Aorta (tissue), 5 donors: ENCODE results near the gene ALMS1. TPM values are rescaled to one million over a fixed set of nuclear protein-coding genes. Genes with fewer than 3 reads are reported as not detected.
"Not testable (repeated sequence)": the region's sequence is repeated elsewhere in the genome, so short reads cannot be mapped to it uniquely, and the experiment has no call there.

ENCODE experiments used
- ATAC-seq: fragments of 200-7000 bp; cut with Tn5 transposase; one replicate; pipeline ENCODE4 v1.9.1; 2022; ENCODE audit warnings: moderate library complexity; ENCODE audit not compliant: low FRiP score
- DNase-seq, 2 donors: peaks; one replicate each; pipeline ENCODE4 v3.0.0-alpha.2; 2020
- H3K27ac ChIP-seq, 2 donors: one replicate each; pipeline ENCODE4 v1.5.1; 2013; ENCODE audit warnings: low read length in 2 of 2, mild to moderate bottlenecking in 2 of 2, moderate library complexity in 2 of 2, control low read depth in 1 of 2, inconsistent platforms in 1 of 2, low read depth in 1 of 2
- H3K27me3 ChIP-seq, 2 donors: one replicate each; pipeline ENCODE4 v1.6.1; 2013; ENCODE audit warnings: control low read depth in 1 of 2, low read length in 1 of 2, mild to moderate bottlenecking in 1 of 2, moderate library complexity in 1 of 2; ENCODE audit not compliant: insufficient read depth in 2 of 2, control insufficient read depth in 1 of 2
- H3K36me3 ChIP-seq, 2 donors: one replicate each; pipeline ENCODE4 v1.6.1; 2013; ENCODE audit warnings: control low read depth in 1 of 2, low read length in 1 of 2, mild to moderate bottlenecking in 1 of 2; ENCODE audit not compliant: insufficient read depth in 2 of 2, control insufficient read depth in 1 of 2
- H3K4me1 ChIP-seq, 2 donors: one replicate each; pipeline ENCODE4 v1.6.1; 2013; ENCODE audit warnings: low read length in 2 of 2, control low read depth in 1 of 2, mild to moderate bottlenecking in 1 of 2, moderate library complexity in 1 of 2; ENCODE audit not compliant: insufficient read depth in 2 of 2, control insufficient read depth in 1 of 2
- H3K4me3 ChIP-seq, 2 donors: one replicate each; pipeline ENCODE4 v1.5.1; 2013; ENCODE audit warnings: low read length in 2 of 2, control low read depth in 1 of 2, mild to moderate bottlenecking in 1 of 2
- H3K9me3 ChIP-seq: one replicate; pipeline ENCODE4 v1.6.1; 2013; ENCODE audit warnings: mild to moderate bottlenecking, low read length; ENCODE audit not compliant: control insufficient read depth
- WGBS, 2 donors: extraction: QIAGEN DNeasy Blood & Tissue Kit; methylation state at CpG; one replicate each; pipeline ENCODE4 v1.1.7; 2013; 5-methylcytosine and 5-hydroxymethylcytosine counted together
- intact Hi-C, 2 donors: fragments of 100-400 bp; cut with DNase I; formaldehyde crosslinking; loops; one replicate each; pipeline versions ENCODE4 v1.14.2 to v1.15.0; 2022
- polyA plus RNA-seq, 2 donors: library from polyadenylated mRNA; stranded (reverse); fragments of 200-250 nt; gene quantifications; one replicate each; pipeline ENCODE4 v1.2.3, GENCODE V29; 2013
- total RNA-seq, 2 donors: library from RNA; stranded (reverse); fragmentation: NEBNext Ultra II Directional; extraction: Animal tissue kit (Norgen Biotek cat#: 25700); gene quantifications; one replicate each; pipeline ENCODE4 v1.2.1, GENCODE V29; 2021
- donor health status: healthy with polysubstance abuse.
- donor health status: Bipolar disorder and iron deficiency.
- donor health status: DM: no; HTN: no; CAD: no.
- donor health status: DM: no; HTN: no; CAD: no.
- donor health status: DM: yes; HTN: yes; CAD: no.

Gene ALMS1
- total and polyA plus RNA-seq, 4 donors, result 8.3 to 26.4 (median 19.9) TPM

DNA sequence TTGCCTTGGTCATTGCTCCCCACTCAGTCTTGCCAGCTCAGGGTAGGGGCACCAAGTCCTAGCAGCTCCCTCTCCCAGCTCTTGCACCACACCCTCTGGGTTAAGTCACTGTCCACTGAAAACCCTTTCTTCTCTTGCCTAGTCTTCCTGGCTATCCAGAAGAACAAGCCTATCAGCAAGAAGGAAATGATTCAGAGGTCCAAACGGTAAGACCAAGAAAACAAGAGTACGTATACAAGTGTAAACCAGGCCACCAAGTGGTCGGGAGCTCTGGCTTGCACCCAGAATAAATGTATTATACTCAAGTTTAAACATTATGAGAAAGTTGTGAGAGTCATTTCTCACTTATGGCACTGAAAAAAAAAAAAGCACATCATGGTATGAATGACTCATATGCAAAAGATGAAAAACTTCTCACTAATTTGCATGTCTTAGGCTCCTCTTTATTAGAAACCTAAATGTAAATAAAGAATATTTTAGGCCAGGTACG lies 217.5 kb downstream of the ALMS1 start:
- 42 to 45% methylated on average over 4 of the region's 4 CpGs for WGBS, 2 donors
- H3K27ac ChIP-seq, H3K27me3 ChIP-seq, ATAC-seq, DNase-seq, H3K9me3 ChIP-seq, H3K4me3 ChIP-seq, H3K36me3 ChIP-seq, intact Hi-C loops, H3K4me1 ChIP-seq: not testable (repeated sequence)

DNA sequence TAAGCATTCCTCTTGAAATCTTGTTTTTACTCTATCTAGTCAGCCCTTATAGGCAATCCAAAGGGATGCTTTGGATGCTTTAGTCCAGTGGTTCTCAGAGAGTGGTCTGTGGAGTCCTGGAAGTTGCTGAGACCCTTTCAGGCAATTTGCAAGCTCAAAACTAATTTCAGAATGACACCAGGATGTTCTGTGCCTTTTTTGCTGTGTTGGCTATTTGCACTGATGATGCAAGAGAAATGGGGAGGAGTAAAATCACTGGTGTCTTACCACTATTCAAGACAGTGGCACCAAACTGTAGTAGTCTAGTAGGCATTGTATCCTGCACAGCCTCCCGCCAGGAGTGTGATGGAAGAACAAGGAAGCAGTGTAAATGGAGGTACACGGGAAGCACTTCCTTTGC lies 219.0 kb downstream of the ALMS1 start:
- H3K36me3 ChIP-seq, H3K27ac ChIP-seq, DNase-seq, H3K4me3 ChIP-seq, intact Hi-C loops, ATAC-seq, H3K4me1 ChIP-seq, H3K27me3 ChIP-seq, H3K9me3 ChIP-seq: not testable (repeated sequence)
- WGBS, 2 donors, result 86 to 92% methylated on average over 2 of the region's 2 CpGs

DNA sequence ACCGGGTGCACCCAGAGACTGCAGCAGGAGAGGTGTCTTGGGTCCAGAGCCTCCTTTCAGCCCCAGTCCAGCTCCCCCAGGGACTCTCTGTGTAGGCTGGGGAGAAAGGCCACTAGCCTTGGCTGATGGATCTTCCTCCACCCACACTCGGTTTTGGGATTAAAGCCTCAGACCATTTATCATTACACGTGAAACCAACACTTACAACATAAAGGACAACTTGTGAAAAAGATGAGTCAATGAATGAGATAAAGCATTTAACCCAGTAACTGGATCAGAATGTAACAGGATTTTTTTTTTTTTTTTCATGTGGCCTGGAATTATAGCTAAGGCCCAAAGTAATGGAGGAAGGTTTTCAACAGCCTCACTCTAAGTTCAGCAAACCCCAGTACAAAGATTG lies 224.5 kb downstream of the ALMS1 start:
- Histone ChIP-seq H3K36me3 (peaks cover 2 to 6% of the 10 kb centered on the region in 2 donors), H3K27me3 (no peaks in the 10 kb centered on the region), H3K9me3 (no peaks in the 10 kb centered on the region), H3K4me3 (no peak overlapping the region), H3K4me1 (no peaks in the 10 kb centered on the region), H3K27ac (no peak overlapping the region)
- 88 to 91% methylated on average over 3 of the region's 3 CpGs for WGBS, 2 donors
- DNase-seq, result no peak
- no peak for ATAC-seq
- intact Hi-C loops, result no loop called here

DNA sequence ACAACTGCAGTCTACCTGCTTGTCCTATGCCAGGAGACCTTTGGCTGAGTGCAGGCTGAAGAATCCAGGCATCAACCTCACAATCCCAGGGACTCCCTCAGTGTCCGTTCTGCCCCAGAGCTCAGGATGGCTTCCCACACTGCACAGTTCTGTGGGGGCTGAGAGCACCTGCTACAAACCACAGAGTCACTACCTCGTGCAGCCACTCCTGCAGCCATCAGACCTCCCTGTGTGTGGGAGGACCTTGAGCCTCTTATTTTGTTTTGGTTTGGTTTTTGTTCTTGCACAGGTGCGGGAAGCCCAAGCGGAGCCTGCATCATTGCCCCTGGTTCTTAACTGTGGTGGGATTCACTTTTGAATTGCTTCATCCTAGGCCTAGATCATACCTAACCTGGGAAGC lies 225.6 kb downstream of the ALMS1 start:
- ATAC-seq, result no peak
- no peaks in the 10 kb centered on the region for H3K4me1 ChIP-seq
- no peak overlapping the region for H3K4me3 ChIP-seq
- peaks cover 2 to 6% of the 10 kb centered on the region in 2 donors for H3K36me3 ChIP-seq
- no peak overlapping the region for H3K27ac ChIP-seq
- no peaks in the 10 kb centered on the region for H3K27me3 ChIP-seq
- DNase-seq, result no peak
- no peaks in the 10 kb centered on the region for H3K9me3 ChIP-seq
- 77 to 88% methylated on average over 4 of the region's 4 CpGs for WGBS, 2 donors
- intact Hi-C loops, result no loop called here

DNA sequence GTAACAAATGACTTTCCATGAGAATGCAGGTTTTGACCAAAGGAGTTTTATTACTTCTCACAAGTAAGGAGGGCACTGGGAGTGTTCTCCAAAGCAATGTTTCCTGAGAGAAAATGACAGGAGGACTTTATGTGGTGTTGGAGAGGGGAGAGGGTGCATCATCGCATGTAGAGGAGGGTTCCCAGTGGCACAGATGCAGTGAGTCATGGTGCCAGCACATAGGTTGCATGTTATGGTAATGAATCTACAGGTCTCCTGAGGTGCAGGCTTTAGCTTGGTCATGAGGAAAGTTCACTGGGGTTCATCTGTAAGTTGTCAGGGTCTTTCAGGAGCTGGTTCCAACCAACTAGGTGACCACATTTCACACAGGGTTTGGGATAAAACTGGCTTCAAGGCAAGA lies 226.2 kb downstream of the ALMS1 start:
- Histone ChIP-seq H3K9me3 (no peaks in the 10 kb centered on the region), H3K4me1 (no peaks in the 10 kb centered on the region), H3K27me3 (no peaks in the 10 kb centered on the region), H3K4me3 (no peak overlapping the region), H3K27ac (no peak overlapping the region), H3K36me3 (peaks cover 2 to 6% of the 10 kb centered on the region in 2 donors)
- 88 to 95% methylated on average over 1 of the region's 1 CpG for WGBS, 2 donors
- DNase-seq (no peak), ATAC-seq (no peak)
- intact Hi-C loops, result no loop called here

DNA sequence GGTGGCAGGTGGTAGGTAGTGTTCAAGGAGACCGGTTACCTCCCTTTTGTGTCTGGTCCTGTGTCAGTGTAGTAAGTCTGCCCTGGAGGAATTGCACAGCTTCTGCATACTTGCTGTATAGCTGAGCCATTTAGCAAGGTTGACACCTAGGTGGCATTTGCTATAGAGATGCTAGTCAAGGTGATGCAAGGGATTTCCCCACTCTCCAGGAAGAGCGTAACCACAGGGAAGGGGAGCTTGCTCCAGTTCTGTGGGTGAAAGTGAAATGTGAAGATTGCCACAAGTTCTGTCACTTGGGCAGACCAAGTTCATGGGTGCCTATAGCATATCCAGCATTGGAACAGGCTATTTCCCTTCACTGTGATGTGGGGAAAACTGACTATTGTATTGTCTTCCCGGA lies 228.5 kb downstream of the ALMS1 start:
- Histone ChIP-seq H3K4me3 (no peak overlapping the region), H3K27ac (no peak overlapping the region), H3K4me1 (no peaks in the 10 kb centered on the region), H3K27me3 (no peaks in the 10 kb centered on the region), H3K9me3 (no peaks in the 10 kb centered on the region), H3K36me3 (peaks cover 2% of the 10 kb centered on the region in 2 donors)
- DNase-seq, result no peak
- intact Hi-C loops, result no loop called here
- 93 to 95% methylated on average over 3 of the region's 3 CpGs for WGBS, 2 donors
- no peak for ATAC-seq

DNA sequence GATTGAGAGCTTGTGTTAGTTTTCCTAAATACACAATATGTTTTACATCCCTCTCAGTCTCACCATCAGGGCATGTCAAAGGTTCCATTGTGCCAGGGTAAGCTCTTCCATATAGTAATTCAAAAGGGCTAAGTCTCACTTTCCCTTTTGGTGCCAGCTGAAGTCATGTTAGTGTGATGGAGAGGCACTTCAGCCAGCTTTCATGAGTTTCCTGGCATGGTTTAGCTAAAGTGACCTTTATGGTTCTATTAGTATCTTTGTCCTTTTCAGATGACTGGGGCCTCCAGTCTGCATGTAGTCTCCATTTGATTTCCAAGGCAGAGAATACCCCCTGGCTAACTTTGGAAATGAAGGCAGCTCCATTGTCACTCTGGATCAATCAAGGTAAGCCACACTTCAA lies 229.4 kb downstream of the ALMS1 start:
- no peak for ATAC-seq
- H3K27me3 ChIP-seq, result no peaks in the 10 kb centered on the region
- H3K9me3 ChIP-seq, result no peaks in the 10 kb centered on the region
- no peaks in the 10 kb centered on the region for H3K4me1 ChIP-seq
- peaks cover 0 to 2% of the 10 kb centered on the region in 2 donors for H3K36me3 ChIP-seq
- intact Hi-C loops, result no loop called here
- H3K27ac ChIP-seq, result no peak overlapping the region
- DNase-seq, result no peak
- no peak overlapping the region for H3K4me3 ChIP-seq

DNA sequence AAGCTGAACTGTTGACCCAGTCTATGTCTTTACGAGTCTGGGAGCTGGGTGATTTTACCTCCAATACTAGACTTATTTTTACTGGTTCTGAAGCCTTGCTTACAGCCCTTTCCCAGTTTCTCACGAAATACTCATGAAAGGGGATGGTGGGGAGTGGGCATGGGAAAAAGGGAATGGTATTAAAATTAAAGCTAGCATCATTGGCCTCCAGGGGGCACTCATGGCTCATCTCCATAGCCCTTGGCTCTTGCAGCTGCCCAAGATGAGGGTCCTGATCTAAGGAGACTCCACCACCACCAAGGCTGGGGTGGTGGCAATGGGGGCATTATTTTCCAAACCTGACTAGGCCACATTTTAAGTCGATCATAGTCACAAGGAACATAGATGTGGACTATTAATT lies 234.3 kb downstream of the ALMS1 start:
- H3K27me3 ChIP-seq, H3K36me3 ChIP-seq, H3K27ac ChIP-seq, H3K9me3 ChIP-seq, ATAC-seq, H3K4me3 ChIP-seq, DNase-seq, intact Hi-C loops, H3K4me1 ChIP-seq: not testable (repeated sequence)
- 74 to 79% methylated on average over 3 of the region's 3 CpGs for WGBS, 2 donors

DNA sequence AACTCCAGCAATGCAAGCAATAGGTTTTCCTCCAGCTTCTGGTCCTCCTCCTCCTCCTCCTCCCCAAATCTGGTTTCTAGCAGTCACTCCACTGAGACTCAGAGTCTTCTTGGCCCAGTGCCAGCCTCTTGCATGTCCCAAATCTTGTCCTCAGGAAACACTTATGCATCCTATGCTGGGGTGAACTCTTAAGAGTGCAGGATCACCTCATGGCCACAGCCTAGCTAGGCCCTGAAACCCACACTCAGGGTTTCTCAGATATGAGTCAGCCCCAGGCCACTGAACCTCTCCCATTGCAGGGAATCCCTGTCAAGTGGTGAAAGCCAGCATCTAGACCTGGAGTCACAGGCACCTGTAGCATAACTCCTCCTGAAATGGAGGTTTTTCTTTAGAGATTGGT lies 238.4 kb downstream of the ALMS1 start:
- H3K27me3 ChIP-seq, H3K4me1 ChIP-seq, H3K4me3 ChIP-seq, ATAC-seq, H3K9me3 ChIP-seq, intact Hi-C loops, DNase-seq, H3K27ac ChIP-seq, H3K36me3 ChIP-seq: not testable (repeated sequence)
